Fibroblast of skin of left quadriceps (primary cell): ENCODE results near the gene NUDT1.

Experiments
- DNase-seq, 2 experiments: peaks; one replicate each; pipeline ENCODE4 v3.0.0-alpha.2; 2013; ENCODE audit warnings: low read depth in 2 of 2

Gene NUDT1

DNA sequence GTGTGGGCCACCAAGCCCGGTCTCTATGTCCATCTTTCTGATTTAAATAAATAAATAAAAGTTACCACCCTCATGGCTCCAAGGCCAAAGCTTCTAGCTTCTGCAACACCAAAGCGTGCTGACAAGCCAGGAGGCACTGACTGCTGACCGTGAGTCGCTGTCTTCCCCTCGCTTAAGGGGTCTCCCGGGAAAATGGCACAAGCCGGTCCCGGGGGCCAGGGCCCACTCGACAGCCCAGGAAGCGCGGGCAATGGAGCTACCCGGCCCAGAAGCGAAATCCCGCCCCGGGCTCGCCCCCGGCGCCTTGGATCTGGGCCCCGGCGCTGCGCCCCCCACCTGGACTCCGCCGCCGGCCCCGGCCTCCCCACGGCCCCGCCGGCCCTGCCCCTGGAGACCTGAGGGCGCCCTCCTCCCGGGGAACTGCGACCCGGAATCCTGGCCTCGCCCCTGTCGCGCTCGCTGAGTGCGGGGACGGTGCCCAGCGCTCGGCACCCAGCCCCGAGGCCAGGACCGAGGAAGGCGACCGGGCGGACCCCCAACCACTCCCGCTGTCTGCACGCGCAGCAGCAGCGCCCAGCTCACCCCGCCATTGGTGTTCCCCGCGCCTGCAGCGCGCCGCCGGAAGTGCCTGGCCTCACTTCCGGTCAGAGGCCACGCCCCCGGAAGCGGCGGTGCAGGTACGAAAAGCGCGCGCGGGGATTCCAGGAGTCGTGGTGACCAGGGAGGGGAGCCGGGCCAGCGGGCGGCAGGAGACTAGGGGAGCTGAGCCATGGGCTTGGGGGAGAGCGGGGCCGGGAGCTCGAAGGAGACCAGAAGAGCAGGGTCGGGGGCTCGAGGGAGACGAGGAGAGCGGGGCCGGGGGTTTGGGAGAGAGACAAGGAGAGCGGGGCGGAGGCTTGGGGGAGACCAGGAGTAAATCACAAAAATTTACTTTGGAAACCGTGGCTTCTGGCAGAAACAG is at the start of gene NUDT1, which contains the start of gene MRM2:
Gene NUDT1, plus strand, starts transcription at position 647 of the 961 bp plus-strand sequence. CDS start 2,349 bp downstream, outside the sequence.
Gene MRM2, minus strand, starts transcription at position 626 of the 961 bp plus-strand sequence. Its CDS starts 36 bp downstream, at position 590.
- peak; percentile 38 to 39 for DNase-seq

DNA sequence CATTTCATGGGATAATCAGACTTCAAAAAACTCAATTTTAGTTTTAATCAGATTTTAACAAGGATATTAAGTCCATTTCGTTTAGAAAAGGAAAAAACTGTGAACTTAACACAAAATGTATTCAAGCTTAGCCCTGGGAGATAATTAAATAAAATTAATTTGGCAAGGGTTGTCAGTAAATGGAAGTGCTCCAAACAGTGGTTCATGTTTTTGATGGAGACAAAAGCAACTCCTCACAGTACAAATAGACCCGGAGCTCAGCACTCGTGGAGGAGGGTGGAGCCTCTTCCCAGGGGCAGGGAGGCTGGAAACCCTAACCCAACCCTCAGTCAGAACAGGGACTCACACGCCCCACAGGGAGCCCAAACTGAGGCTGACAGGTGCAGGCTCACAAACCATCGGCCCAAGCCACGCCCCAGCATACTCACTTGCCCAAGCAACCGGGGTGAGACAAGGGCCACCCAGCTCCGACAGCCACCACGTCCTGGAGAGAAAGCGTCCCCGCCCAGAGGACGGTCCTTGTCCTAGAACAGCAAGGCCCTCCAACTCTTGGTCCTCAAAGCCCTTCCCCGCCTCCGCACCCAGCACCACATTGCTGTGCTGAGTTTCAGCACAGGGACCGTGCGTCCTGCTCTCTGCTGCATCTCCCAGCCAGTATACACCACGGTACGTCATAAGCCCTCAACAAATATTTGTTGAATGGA is 49.0 kb upstream of the NUDT1 start:
- DNase-seq, result no peak

DNA sequence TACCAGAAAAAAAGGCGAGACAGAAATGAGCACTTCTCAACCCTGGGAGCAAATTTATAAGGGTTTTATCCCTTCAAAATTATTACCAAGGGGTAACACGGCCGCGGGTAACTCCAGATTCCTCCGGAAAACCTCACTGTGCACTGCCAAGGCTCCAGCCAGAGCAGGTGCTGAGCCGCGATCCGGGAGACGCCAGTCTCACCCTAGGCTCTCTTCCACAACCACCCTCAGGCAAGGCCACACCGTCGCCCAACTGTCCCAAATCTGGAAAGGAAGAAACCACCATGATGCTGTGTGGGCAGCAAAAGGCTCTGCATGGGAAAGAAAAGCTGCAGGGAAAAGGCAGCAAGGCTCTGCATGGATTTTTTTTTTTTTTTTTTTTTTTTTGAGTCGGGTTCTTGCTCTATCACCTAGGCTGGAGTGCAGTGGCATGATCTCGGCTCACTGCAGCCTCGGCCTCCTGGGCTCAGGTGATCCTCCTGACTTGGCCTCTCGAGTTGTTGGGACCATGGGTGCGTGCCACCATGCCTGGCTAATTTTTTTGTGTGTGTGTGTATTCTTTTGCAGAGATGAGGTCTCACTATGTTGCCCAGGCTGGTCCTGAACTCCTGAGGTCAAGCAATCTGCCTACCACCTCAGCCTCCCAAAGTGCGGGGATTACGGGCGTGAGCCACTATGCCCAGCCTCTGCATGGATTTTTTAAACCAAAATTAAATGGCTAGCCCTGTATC is 48.3 kb upstream of the NUDT1 start:
- DNase-seq, result no peak

DNA sequence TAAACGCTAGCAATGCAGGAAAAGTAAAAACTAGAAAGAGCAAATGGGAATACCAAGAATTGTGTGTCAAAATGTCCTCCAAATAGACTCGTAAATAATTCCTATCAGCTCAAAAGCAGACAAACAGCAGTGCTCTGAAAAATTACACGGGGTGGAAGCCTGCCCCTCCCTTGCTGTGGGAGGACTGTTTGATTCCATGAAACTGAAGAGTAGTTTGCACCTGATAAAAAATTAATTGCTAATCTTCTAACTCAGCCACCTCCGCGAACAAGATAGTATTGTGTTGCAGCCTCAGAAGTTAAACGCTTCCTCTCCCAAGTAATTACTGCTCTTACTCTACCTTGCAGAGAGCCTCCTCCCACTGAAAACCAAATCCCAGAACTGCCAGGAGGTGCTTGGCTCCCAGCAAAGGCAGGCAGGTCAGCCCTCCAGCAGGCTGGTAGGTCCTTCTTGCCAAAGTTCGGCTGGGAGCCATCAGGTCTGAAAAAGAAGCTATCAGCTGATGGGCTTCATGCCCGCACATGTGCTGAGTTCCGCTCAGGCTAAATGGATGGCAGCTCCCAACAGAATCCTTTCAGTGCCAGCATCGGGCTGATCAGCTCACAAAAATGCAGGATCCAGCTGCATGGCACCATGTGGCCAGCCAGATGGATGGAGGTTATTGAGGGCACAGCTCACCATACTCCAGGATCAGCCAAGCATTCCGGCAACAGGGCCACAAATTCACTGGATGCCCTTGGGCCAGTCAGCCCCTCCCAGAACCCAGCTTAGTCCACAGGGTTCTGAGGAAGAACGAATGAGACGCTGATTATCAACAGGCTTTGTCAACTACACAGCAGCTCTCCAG is 46.4 kb upstream of the NUDT1 start:
- no peak for DNase-seq

DNA sequence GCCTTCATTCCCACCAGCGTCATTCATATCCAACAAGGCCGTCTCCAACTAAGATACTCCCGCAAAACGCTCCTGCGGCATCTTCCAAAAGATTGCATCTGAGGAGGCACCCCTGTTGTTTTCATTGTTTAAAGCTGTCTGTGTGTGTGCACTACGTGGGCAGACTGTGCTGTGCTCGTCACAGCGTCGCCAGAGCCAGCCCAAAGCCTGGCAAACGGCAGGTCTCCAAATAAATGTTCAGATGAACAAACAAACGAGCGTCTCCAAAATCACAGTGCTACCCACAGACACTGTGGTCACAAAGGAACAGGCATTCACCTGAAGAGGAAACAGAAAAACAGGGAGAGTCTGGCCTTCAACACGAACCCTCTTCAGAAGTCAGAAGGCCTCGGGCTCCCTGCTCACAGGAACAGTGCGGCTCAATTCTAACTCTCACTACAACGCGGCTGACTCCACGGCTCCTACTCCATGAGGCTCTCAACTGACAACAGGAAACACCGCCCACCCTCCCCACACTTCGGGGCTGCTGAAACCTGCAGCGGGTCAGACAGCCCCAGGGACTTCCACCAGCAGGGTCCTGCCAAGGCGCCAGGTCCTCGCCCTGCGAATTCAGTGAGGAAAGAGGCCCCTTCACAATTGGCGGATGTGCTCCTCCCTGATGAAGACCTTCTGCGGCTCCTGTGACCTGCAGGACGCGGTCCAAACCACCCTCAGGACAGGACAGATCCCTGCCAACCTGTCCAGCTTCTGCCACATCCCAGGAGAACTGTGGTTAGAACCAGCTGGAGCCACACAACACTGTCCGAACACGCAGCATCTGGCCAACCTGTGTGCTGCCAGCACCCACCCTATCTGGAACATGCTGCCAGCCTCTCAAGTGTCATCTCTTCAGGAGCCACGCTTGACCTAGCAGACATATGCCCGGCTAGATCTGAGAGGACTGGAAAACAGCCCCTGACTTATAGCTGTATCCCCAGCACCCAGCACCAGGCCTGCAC is 45.3 kb upstream of the NUDT1 start:
- no peak for DNase-seq

DNA sequence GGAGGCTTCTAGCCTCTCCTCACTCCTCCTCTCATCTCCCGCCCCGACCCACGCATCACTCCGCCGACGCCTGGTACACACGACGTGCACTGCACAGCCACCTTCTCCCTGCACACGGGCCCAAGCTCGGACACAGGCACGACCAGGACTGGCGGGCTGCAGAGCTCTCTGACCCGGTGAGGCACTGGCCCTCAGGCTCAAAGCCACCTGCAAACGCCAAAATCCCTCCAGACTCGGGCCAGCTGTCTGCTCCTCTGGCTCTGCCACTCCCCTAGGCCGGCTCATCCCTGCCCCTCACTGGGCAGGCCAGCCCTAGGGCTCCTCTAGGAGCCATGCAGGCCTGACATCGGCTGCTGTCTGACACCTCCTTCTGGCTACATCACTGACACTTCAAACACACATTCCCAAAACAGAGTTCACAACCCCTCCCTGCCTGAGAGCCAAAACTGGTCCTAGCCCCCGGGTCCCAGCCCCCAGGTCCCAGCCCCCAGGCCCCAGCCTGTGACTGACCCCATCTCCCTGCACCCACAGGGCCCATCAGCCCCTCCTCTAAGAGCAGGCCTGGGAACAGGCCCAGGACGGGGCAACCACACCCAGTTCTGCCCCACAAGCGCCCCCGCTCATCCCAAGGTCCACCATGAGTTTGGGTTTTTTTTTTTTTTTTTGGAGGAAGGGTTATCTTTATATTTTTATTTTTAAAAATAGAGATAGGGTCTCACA is 44.4 kb upstream of the NUDT1 start:
- DNase-seq, result no peak

DNA sequence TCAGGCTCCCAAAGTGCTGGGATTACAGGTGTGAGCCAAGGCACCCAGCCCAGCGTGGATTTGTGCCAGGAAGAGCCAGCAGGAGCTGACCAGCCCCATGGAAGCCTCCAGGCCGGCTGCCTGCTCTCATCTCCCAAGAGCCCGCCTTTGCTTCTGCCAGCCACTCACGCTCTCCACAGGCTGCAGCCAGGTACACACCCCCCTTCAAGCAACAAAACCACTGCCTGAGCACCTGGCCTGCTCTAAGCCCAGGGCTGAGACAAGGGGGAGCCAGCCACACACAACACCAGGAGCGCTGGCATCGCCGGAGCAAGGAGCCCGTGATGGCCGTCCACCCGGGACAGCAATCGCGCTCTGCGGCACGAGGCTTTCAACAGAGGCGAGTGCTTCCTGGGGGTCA is 43.8 kb upstream of the NUDT1 start:
- DNase-seq, result no peak

DNA sequence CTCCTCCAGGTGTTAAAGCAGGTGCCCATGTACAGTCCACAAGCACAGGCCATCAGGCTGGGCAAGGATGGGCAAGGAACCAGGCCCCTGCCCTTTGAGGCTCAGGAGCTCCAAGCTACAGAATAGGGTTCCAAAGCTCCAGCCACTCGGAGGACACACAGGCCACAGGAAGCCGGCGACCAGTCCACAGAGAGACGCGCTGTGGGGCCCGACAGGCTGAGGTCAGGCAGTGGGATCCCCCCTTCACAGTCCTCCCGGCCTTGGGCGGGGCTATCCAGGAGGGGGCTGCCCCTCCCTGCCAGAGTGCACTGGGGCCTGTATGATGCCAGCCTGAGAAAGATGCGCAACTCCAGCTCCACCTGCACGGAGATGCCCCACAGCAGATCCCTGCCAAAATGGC is 43.3 kb upstream of the NUDT1 start:
- no peak for DNase-seq

DNA sequence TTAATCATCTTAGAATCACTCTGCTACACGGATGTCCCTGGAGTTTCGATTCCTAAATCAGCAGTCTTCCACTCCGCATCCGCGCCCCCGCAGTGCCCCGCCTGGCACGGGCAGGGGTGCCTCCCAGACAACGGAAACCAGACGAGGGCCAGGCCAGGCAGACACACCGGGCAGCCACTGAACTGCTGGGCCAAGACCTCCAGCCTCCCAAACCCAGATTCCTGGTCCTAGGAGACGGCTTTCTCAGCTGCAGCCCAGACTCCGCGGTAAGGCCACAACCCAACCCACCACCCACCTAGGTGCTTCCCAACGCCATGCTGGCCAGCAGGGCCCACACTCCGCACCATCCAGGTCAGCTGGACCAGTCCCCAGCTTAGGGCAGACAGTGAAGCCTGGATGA is 42.5 kb upstream of the NUDT1 start:
- no peak for DNase-seq

DNA sequence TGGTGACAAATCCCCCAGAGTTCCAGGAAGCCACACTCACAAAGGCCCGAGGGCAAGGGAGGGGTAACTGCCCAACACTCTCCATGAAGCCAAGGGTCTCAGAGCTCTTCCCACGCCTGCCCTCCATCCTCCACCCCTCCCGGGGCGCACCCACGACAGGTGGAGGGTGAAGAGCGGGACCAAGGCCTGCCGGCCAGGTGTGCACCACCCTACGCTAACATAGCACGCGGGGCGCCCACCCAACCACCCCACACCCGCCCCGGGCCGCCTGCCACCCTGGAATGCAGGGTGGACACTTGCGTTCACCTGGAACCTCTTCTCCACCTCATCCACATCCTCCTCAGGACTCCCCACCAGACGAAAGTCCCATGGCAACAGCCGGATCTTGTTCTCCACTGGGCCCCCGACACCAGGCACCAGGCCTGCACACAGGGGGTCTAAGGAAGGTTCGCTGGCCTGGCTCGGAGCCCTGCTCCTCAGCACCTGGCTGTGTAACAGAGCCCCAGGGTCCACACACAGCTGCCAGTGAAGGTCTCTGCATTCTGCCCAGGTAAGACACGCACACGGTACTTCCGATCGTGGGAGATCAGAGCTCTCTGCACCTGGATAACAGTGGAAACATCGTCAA is 42.0 kb upstream of the NUDT1 start:
- DNase-seq, result no peak

DNA sequence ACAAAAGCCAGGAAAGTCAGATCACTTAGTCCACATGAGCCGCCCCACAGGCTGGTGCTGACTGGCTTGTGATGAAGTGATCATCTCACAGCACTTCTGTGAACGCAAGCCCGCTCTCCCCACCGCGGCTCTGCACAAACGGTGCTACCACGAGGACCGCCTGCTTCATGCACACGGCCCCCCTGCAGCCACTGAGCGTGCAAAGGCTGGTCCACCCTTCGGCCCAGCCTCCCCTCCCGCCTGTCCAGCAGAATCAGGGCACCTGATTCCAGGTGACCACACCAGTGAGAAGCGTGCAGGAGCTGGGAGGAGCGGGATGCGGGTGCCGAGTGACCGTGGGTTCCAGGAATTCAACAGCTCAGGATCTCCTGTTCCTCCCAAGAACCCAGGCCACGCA is 41.4 kb upstream of the NUDT1 start:
- DNase-seq, result no peak

DNA sequence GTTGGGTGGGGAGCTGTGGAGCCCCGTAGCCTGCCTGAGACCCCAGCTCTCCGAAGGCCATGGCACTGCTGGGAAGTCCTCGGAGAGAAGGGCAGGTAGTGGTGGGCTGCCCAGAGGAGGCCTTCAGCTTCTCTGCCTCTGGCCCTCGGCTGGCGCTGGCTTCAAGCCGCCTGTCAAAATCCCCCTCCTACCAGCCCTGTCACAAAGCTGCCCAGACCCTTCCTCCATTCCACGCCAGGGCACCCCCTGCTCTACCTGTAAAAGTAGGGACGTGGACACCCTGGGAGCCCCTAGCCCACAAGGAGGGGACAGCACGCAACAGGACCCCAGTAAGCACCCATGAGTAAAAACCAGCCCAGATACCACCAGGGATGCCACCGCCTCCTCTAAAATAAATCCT is 40.9 kb upstream of the NUDT1 start:
- no peak for DNase-seq

DNA sequence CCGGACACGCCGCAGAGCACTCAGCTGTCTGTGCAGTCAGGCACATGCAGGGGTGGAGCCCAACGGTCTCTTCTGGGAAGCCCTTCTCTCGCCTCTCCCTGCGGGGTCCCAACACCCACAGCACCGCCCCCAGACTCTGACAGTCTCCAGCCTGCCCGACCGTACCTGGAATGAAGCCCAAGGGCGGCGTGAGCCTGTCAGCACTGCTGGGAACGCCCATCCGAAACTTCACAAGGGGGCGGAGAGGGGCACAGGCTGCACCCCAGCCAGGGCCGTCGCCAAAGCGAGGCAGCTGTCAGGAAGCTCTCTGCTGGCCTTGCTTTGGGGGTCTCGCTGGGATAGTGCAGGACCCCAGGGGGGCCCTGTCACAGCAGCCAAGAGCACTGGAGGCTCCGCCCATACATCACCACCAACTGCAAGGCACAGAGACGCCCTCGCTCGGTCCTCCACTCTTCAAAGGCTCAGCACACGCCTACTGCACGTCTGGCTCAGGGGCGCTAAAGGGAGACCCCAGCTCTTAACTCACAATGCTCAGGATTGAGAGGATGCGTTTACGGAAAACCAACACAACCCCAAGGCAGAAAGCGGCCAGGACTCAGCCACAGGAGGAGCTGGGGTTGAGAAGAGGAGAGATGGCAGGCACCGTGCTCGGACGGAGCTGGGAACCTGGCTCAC is 40.2 kb upstream of the NUDT1 start:
- DNase-seq, result no peak

DNA sequence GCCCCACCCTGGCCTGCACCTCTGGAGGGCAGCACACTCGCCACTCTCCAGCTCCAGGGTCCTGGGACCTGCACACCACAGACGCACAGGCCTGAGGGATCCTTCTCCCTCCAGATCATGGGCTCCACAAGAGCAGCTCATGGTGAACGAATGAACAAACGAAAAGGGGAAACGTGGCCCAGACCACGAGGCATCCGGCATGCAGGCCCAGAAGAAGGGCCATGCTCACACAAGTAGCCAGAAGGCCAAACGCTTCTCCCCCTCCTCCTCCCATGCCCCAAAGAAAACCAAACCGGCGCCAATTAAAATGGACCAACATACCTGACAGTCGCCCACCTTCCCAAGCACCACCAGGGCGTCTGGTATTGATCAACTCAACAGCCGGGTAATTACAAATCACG is 39.7 kb upstream of the NUDT1 start:
- no peak for DNase-seq

DNA sequence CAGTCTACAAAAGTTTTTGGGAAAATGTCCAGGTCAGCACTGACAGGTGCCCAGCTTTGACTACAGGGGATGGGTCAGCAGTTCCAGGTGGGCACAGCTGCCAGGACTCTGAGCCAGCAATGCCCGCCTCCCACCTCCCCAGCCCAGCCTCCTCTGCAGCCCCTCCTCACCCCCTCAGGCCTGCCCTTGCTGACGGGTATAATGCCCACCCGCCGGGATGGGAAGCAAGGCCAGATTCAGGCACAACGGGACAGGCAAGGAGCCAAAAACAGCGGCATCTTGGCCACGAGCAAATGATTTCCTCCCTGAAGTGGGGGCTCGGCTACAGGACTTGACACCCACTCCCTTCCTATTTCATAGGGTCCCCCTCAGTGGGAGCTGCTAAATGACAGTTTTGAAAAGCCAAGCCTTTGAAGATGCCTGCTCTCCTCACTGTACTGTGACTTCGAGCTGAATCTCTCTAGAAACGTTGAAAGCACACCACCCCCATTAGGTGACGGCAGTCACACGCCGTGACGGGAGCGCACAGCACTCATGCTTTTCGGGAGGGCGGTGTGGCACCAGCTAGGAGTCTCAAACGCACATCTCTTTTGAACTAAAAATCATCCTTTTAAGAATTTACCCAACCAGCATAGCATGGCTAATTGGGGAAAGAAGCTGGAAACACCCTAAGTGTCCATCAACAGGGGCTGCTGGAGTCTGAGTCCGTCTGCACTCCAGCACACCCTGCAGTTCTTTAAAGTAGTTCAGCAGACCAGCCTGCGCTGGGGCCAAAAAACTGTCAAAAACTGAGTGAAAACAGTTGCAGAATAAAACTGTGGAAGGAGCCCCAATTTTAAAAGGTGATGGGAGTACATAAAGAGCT is 38.9 kb upstream of the NUDT1 start:
- DNase-seq, result no peak

DNA sequence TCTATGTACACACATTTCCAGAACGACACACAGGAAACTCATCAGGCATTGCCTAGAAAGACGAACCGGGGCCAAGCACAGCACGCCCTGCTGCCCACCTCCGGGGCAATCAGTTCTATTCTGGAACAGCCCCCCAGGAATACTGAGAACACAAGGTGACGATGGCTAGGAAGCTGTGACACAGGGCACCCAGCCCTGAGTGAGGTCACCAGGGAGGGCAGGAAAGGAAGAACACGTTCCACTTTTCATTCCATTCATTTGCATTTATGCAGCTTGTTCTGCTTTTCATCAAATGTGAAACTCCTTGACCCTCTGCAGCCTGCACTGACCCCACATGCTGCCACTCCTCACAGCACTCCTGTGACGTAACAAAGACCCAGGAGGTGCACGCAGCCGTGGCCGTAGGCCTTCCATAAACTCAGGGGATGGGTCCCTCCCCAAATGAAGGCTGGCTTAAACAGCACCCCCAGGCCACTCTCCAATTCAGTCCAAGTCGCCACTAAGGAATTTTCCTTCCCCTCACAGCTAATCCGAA is 38.2 kb upstream of the NUDT1 start:
- no peak for DNase-seq

DNA sequence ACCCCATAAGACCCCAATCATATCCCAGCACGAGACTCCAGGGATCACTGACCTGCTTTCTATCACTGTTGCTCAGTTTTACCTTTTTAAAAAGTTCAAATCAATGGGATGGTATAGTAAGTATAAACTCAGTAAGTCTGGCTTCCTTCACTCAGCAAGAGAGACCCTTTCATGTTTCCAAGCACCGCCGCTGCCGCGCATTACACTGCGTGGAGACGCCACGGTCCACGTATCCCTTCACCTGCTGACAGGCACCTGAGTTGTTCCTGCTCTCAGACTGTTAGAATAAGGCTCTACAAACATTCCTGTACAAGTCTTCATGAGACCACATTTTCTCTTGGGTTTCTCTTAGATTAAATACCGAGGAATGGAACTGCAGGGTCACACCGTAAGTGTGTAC is 37.6 kb upstream of the NUDT1 start:
- DNase-seq, result no peak
